OCI-LY1 (cell line): ENCODE results near the gene LRG1.

Experiments
- H2AFZ ChIP-seq: fragments of 200-600 bp; sonication (generic), shearing (Covaris generic); 2 replicates; pipeline ENCODE4 v1.6.0; 2014; ENCODE audit warnings: antibody characterized with exemption, mild to moderate bottlenecking, low read length
- H3F3A ChIP-seq: fragments of 200-600 bp; sonication (generic), shearing (Covaris generic); 2 replicates; pipeline ENCODE4 v1.6.0; 2014; ENCODE audit warnings: mild to moderate bottlenecking, antibody characterized with exemption, low read length, moderate library complexity; ENCODE audit not compliant: insufficient read depth
- H3K27ac ChIP-seq: fragments of 200-600 bp; sonication (generic); 2 replicates; pipeline ENCODE4 v1.5.1; 2014; ENCODE audit warnings: low read length, mixed run types, mild to moderate bottlenecking, low read depth; ENCODE audit not compliant: poor library complexity, severe bottlenecking
- H3K27me3 ChIP-seq: fragments of 200-600 bp; sonication (generic); 2 replicates; pipeline ENCODE4 v1.6.0; 2014; ENCODE audit warnings: antibody characterized with exemption, mild to moderate bottlenecking, low read length, moderate library complexity; ENCODE audit not compliant: insufficient read depth
- H3K36me3 ChIP-seq: fragments of 200-600 bp; sonication (generic); 2 replicates; pipeline ENCODE4 v1.6.1; 2014; ENCODE audit warnings: mild to moderate bottlenecking, antibody characterized with exemption, low read length, moderate library complexity, mixed read lengths; ENCODE audit not compliant: insufficient read depth
- H3K4me1 ChIP-seq: fragments of 200-600 bp; sonication (generic); 2 replicates; pipeline ENCODE4 v1.5.1; 2014; ENCODE audit warnings: mild to moderate bottlenecking, low read length, moderate library complexity; ENCODE audit not compliant: insufficient read depth, severe bottlenecking
- H3K4me2 ChIP-seq: fragments of 200-600 bp; sonication (generic), shearing (Covaris generic); 2 replicates; pipeline ENCODE4 v1.6.1; 2014; ENCODE audit warnings: low read length
- H3K4me3 ChIP-seq: fragments of 200-600 bp; sonication (generic); 2 replicates; pipeline ENCODE4 v1.5.1; 2014; ENCODE audit warnings: low read length, low read depth, mild to moderate bottlenecking, mixed read lengths; ENCODE audit not compliant: poor library complexity, severe bottlenecking
- H3K79me2 ChIP-seq: fragments of 200-600 bp; shearing (Covaris generic); 2 replicates; pipeline ENCODE4 v1.6.1; 2016; ENCODE audit warnings: mixed run types, low read length, mixed read lengths; ENCODE audit not compliant: insufficient read depth
- H3K9ac ChIP-seq: fragments of 200-600 bp; sonication (generic), shearing (Covaris generic); 2 replicates; pipeline ENCODE4 v1.6.1; 2014; ENCODE audit warnings: mild to moderate bottlenecking, low read length, mixed read lengths
- H3K9me2 ChIP-seq: fragments of 200-600 bp; sonication (generic), shearing (Covaris generic); 2 replicates; pipeline ENCODE4 v1.6.1; 2014; ENCODE audit warnings: low read depth, mild to moderate bottlenecking, low read length, mixed read lengths
- H3K9me3 ChIP-seq: fragments of 200-600 bp; shearing (Covaris generic); 2 replicates; pipeline ENCODE4 v1.6.1; 2014; ENCODE audit warnings: low read length, mixed read lengths
- H4K20me1 ChIP-seq: fragments of 200-600 bp; sonication (generic), shearing (Covaris generic); 2 replicates; pipeline ENCODE4 v1.6.0; 2016; ENCODE audit warnings: mild to moderate bottlenecking, low read length; ENCODE audit not compliant: insufficient read depth
- CTCF ChIP-seq: fragments of 200-600 bp; sonication (generic), shearing (Covaris generic); IDR thresholded peaks from 2 replicates; pipeline ENCODE4 v1.5.1; 2017; ENCODE audit warnings: mild to moderate bottlenecking, antibody characterized with exemption, low read length, moderate library complexity, mixed read lengths
- EZH2 ChIP-seq: fragments of 200-600 bp; sonication (generic), shearing (Covaris generic); IDR thresholded peaks from 2 replicates; pipeline ENCODE4 v1.8.0; 2017; ENCODE audit warnings: borderline replicate concordance, mixed run types, mild to moderate bottlenecking, antibody characterized with exemption, low read length, moderate library complexity, mixed read lengths

LRG1 gene

GRCh38 chr19:4503132-4503824 lies 36.6 kb downstream of the LRG1 start:
- TF ChIP-seq EZH2 (no peak), CTCF (no peak)
- H3K27me3 ChIP-seq = no peaks in the 10 kb centered on the region
- H3K4me1 ChIP-seq = no peaks in the 10 kb centered on the region
- no peak overlapping the region for H3K9ac ChIP-seq
- no peaks in the 10 kb centered on the region for H3K9me3 ChIP-seq
- H4K20me1 ChIP-seq = no peaks in the 10 kb centered on the region
- H3K4me3 ChIP-seq = no peak overlapping the region
- no peaks in the 10 kb centered on the region for H3K9me2 ChIP-seq
- H3K27ac ChIP-seq = no peak overlapping the region
- no peaks in the 10 kb centered on the region for H3K79me2 ChIP-seq
- H3F3A ChIP-seq = no peaks in the 10 kb centered on the region
- H3K4me2 ChIP-seq = no peak overlapping the region
- H3K36me3 ChIP-seq = peaks cover 21% of the 10 kb centered on the region
- H2AFZ ChIP-seq = no peak overlapping the region

- H3K27ac ChIP-seq = no peak overlapping the region
- no peaks in the 10 kb centered on the region for H3K79me2 ChIP-seq
- no peaks in the 10 kb centered on the region for H3F3A ChIP-seq
- peaks cover 29% of the 10 kb centered on the region for H3K36me3 ChIP-seq
- TF ChIP-seq EZH2 = no peak
- TF ChIP-seq CTCF = no peak
- H2AFZ ChIP-seq = no peak overlapping the region
- H3K9ac ChIP-seq = no peak overlapping the region
- no peaks in the 10 kb centered on the region for H4K20me1 ChIP-seq
- H3K4me3 ChIP-seq = no peak overlapping the region
- H3K9me3 ChIP-seq = no peaks in the 10 kb centered on the region
- no peaks in the 10 kb centered on the region for H3K9me2 ChIP-seq
- no peaks in the 10 kb centered on the region for H3K27me3 ChIP-seq
- no peak overlapping the region for H3K4me2 ChIP-seq
- no peaks in the 10 kb centered on the region for H3K4me1 ChIP-seq
Observed at GRCh38 chr19:4502282-4503131, 37.3 kb downstream of the LRG1 start.

- H3K27me3 ChIP-seq = no peaks in the 10 kb centered on the region
- peaks cover 28% of the 10 kb centered on the region for H3K36me3 ChIP-seq
- no peak overlapping the region for H3K27ac ChIP-seq
Observed at GRCh38 chr19:4501691-4502090, 38.1 kb downstream of the LRG1 start.

More at GRCh38 chr19:4501691-4502090, 38.1 kb downstream of the LRG1 start:
- no peaks in the 10 kb centered on the region for H3K9me2 ChIP-seq
- no peaks in the 10 kb centered on the region for H4K20me1 ChIP-seq
- H3K9ac ChIP-seq = no peak overlapping the region
- H3K79me2 ChIP-seq = no peaks in the 10 kb centered on the region
- no peak overlapping the region for H2AFZ ChIP-seq
- TF ChIP-seq EZH2 (no peak), CTCF (no peak)
- no peak overlapping the region for H3K4me3 ChIP-seq
- no peaks in the 10 kb centered on the region for H3K9me3 ChIP-seq
- no peaks in the 10 kb centered on the region for H3K4me1 ChIP-seq
- no peak overlapping the region for H3K4me2 ChIP-seq
- H3F3A ChIP-seq = no peaks in the 10 kb centered on the region
